ENCODE data around the gene ATP6V0A1.

GRCh38 chr17:42522798-42523278 lies 64.2 kb downstream of the ATP6V0A1 start:
- no peak for TF ChIP-seq CTCF (IDR thresholded peaks at IDR 0.05)
- no peak for TF ChIP-seq EP300 (IDR thresholded peaks at IDR 0.05; ENCODE audit: low read depth)
